HepG2 (cell line): Measurements from ENCODE around the gene PNKP. TPM values are rescaled to one million over a fixed set of nuclear protein-coding genes. Genes with fewer than 3 reads are reported as not detected.
A peak's percentile ranks its signal among the peaks of the same experiment; 100 is the strongest.

Source experiments
- ATAC-seq: fragments of 200-7000 bp; cut with Tn5 transposase; 3 replicates; pipeline ENCODE4 v1.9.1; 2020; ENCODE audit warnings: mild to moderate bottlenecking, moderate library complexity
- BruUV-seq: library from RNA; stranded (reverse); fragments of 400-500 nt; replicated peaks from 2 replicates; lab custom pipeline; 2021; lab: Mats Ljungman, UMichigan
- CTCF ChIA-PET: fragments of 300-600 bp; formaldehyde crosslinking; extraction: SDS; loops from one replicate; lab custom pipeline; 2021; ENCODE audit warnings: low total read pairs, inconsistent platforms, low intra/inter-chr PET ratio; lab: Yijun Ruan, JAX
- POLR2A ChIA-PET: fragments of 350-600 bp; sonication (Branson Sonifier 250); formaldehyde crosslinking; loops from one replicate; lab custom pipeline; 2020; ENCODE audit warnings: antibody characterized with exemption, inconsistent platforms; lab: Yijun Ruan, JAX
- DNase-seq: peaks from one replicate; pipeline ENCODE4 v3.0.0-alpha.2; 2015; ENCODE audit warnings: low spot score
- FAIRE-seq: peaks from 3 replicates; lab custom pipeline; 2011; peaks lifted over from hg19 to GRCh38; lab: Jason Lieb, UNC
- H2AFZ ChIP-seq: one replicate; pipeline ENCODE4 v1.6.1; 2011; ENCODE audit warnings: low read length, inconsistent platforms
- H3K27ac ChIP-seq: fragments of 300-600 bp; 3 replicates; pipeline ENCODE4 v1.8.0; 2011; ENCODE audit warnings: mixed run types, mild to moderate bottlenecking, mixed read lengths, low read length, inconsistent platforms; ENCODE audit not compliant: insufficient read depth; ENCODE audit errors: extremely low read length
- H3K27me3 ChIP-seq, 2 experiments: fragments of 200-600 bp in 1 of 2; 2 replicates in 1 of 2; 3 replicates in 1 of 2; pipeline versions ENCODE4 v1.6.0 to v1.8.0; 2011; ENCODE audit warnings: low read length in 2 of 2, mild to moderate bottlenecking in 2 of 2, moderate library complexity in 2 of 2, inconsistent platforms in 1 of 2; ENCODE audit not compliant: insufficient read depth in 2 of 2, control insufficient read depth in 1 of 2
- H3K36me3 ChIP-seq, 2 experiments: fragments of 200-600 bp in 1 of 2; replicated peaks in 1 of 2; 2 replicates in 1 of 2; 3 replicates in 1 of 2; pipeline versions ENCODE4 v1.5.1 to v1.8.0; 2011; ENCODE audit warnings: low read length in 2 of 2, inconsistent platforms in 1 of 2; ENCODE audit not compliant: insufficient read depth in 2 of 2, control insufficient read depth in 1 of 2
- H3K4me1 ChIP-seq: 2 replicates; pipeline ENCODE4 v1.5.1; 2012; ENCODE audit warnings: low read length, inconsistent platforms; ENCODE audit not compliant: insufficient read depth
- H3K4me2 ChIP-seq: 2 replicates; pipeline ENCODE4 v1.6.0; 2011; ENCODE audit warnings: low read depth, low read length, inconsistent platforms
- H3K4me3 ChIP-seq, 3 experiments: fragments of 200-600 bp in 1 of 3; sonication (generic), shearing (Covaris generic) in 1 of 3; replicated peaks in 1 of 3; 2 replicates each; pipeline ENCODE4 v1.5.1; 2011 to 2016; ENCODE audit warnings: low read length in 3 of 3, inconsistent platforms in 2 of 3, low read depth in 2 of 3, mild to moderate bottlenecking in 2 of 3, control low read depth in 1 of 3, mixed read lengths in 1 of 3; ENCODE audit not compliant: insufficient read depth in 1 of 3
- H3K79me2 ChIP-seq: one replicate; pipeline ENCODE4 v1.6.1; 2011; ENCODE audit warnings: low read length, inconsistent platforms; ENCODE audit not compliant: insufficient read depth
- H3K9ac ChIP-seq: 2 replicates; pipeline ENCODE4 v1.6.0; 2011; ENCODE audit warnings: mild to moderate bottlenecking, low read depth, low read length, inconsistent platforms; ENCODE audit not compliant: insufficient read depth
- H3K9me3 ChIP-seq: 2 replicates; pipeline ENCODE4 v1.5.1; 2012; ENCODE audit warnings: mild to moderate bottlenecking, low read length
- H4K20me1 ChIP-seq: 2 replicates; pipeline ENCODE4 v1.6.0; 2011; ENCODE audit warnings: inconsistent platforms, mild to moderate bottlenecking, low read length, moderate library complexity; ENCODE audit not compliant: insufficient read depth
- NR0B2 ChIP-seq: sonication (generic); formaldehyde crosslinking; IDR thresholded peaks from 2 replicates; pipeline ENCODE4 v1.4.0; 2020; ENCODE audit warnings: mild to moderate bottlenecking, missing genetic modification reagents
- POLR2A ChIP-seq, 2 experiments: IDR thresholded peaks; 2 replicates each; pipeline ENCODE4 v1.6.1; 2011; ENCODE audit warnings: low read depth in 2 of 2, low read length in 2 of 2, mild to moderate bottlenecking in 1 of 2, moderate library complexity in 1 of 2; ENCODE audit not compliant: insufficient read depth in 1 of 2
- POLR2AphosphoS5 ChIP-seq: IDR thresholded peaks from 2 replicates; pipeline ENCODE4 v1.6.1; 2012; ENCODE audit warnings: low read depth, low read length
- RBFOX2 ChIP-seq: fragments of 200-400 bp; formaldehyde crosslinking; IDR thresholded peaks from 2 replicates; pipeline ENCODE4 v1.6.1; 2017; ENCODE audit warnings: low read depth, mild to moderate bottlenecking, low read length
- ZBTB2 ChIP-seq: sonication (generic); formaldehyde crosslinking; IDR thresholded peaks from 2 replicates; pipeline ENCODE4 v1.8.0; 2022; ENCODE audit warnings: low read depth, missing genetic modification reagents
- ZBTB37 ChIP-seq: sonication (generic); formaldehyde crosslinking; IDR thresholded peaks from 2 replicates; pipeline ENCODE4 v1.4.0; 2020; ENCODE audit warnings: mild to moderate bottlenecking, missing genetic modification reagents
- ZNF18 ChIP-seq: sonication (generic); formaldehyde crosslinking; IDR thresholded peaks from 2 replicates; pipeline ENCODE4 v1.8.0; 2022; ENCODE audit warnings: mild to moderate bottlenecking, missing genetic modification reagents; ENCODE audit not compliant: insufficient replicate concordance
- ZNF574 ChIP-seq: sonication (generic); formaldehyde crosslinking; IDR thresholded peaks from 2 replicates; pipeline ENCODE4 v1.4.0; 2020; ENCODE audit warnings: missing genetic modification reagents
- ZNF749 ChIP-seq: sonication (generic); formaldehyde crosslinking; IDR thresholded peaks from 2 replicates; pipeline ENCODE4 v1.8.0; 2022; ENCODE audit warnings: mild to moderate bottlenecking, missing genetic modification reagents, moderate library complexity, borderline replicate concordance
- WGBS: methylation state at CpG from one replicate; pipeline ENCODE4 v1.1.6; 2017; ENCODE audit warnings: low lambda C conversion rate; 5-methylcytosine and 5-hydroxymethylcytosine counted together
- in situ Hi-C: cut with HindIII; loops from 2 replicates; pipeline ENCODE4 v1.10.0; 2017; ENCODE audit warnings: low pct_unique_long_range_greater_than_20kb; ENCODE audit not compliant: extremely low pct_ligation_motif_present
- intact Hi-C: fragments of 100-400 bp; cut with micrococcal nuclease; formaldehyde crosslinking; loops from one replicate; pipeline ENCODE4 v1.10.0; 2022; ENCODE audit not compliant: unreplicated experiment
- polyA plus RNA-seq, 8 experiments: library from polyadenylated mRNA; depleted of rRNA in 3 of 8; stranded (reverse) in 7 of 8; unstranded in 1 of 8; fragments of >200 nt; fragmentation: Illumina TruSeq in 4 of 8; extraction: Trizol in 4 of 8; gene quantifications; 2 replicates each; pipeline versions ENCODE4 v1.2.1 to v1.2.3, GENCODE V29; 2011 to 2016; ENCODE audit warnings: low read depth in 4 of 8, missing spikeins in 1 of 8, mixed read lengths in 1 of 8; ENCODE audit not compliant: insufficient read depth in 1 of 8
- total RNA-seq, 5 experiments: library from RNA; depleted of rRNA; stranded (reverse); fragments of >200 nt; fragmentation: Illumina TruSeq; extraction: Trizol; gene quantifications; 2 replicates each; pipeline ENCODE4 v1.2.3, GENCODE V29; 2016; ENCODE audit warnings: low read depth in 1 of 5

Gene PNKP
- total and polyA plus RNA-seq, 2 of the 13 experiments (the other 11 are each of a cell fraction or from before 2014, with no cell fraction given): 12.7 to 27.1 TPM

GRCh38 chr19:49858088-49858985 is 9.0 kb downstream of the PNKP start:
- Histone ChIP-seq H3K27ac (no peak overlapping the region), H3K4me3 (no peak overlapping the region), H4K20me1 (peaks cover 8% of the 10 kb centered on the region), H3K9ac (no peak overlapping the region), H3K4me1 (peaks cover 6% of the 10 kb centered on the region; the same call in 1 of the 2 replicates), H2AFZ (no peak overlapping the region), H3K36me3 (peaks cover 37 to 70% of the 10 kb centered on the region in 2 experiments), H3K9me3 (no peaks in the 10 kb centered on the region), H3K27me3 (no peaks in the 10 kb centered on the region), H3K4me2 (no peak overlapping the region), H3K79me2 (peaks cover 10% of the 10 kb centered on the region)
- no TSS peak for BruUV-seq
- POLR2A ChIA-PET: interaction anchor here (1.1 to 1.8 kb wide), 3 partner anchors 11 to 48 kb away, joined by 4 to 6 read pairs (median 5); partner anchors contain the start of gene AKT1S1
- FAIRE-seq (no peak), ATAC-seq (no peak), DNase-seq (no peak)
- intact Hi-C loops (no loop called here), in situ Hi-C loops (no loop called here)
- CTCF ChIA-PET: no interaction called here
- 94% methylated on average over 13 of the region's 37 CpGs for WGBS
- no peak for TF ChIP-seq ZBTB2 (CRISPR knock-in tag)
- no peak for TF ChIP-seq ZNF574 (CRISPR knock-in tag)
- no peak for TF ChIP-seq ZNF18 (CRISPR knock-in tag)
- peak in 1 of 2 experiments; percentile 52; a peak in 2 of 4 replicates for TF ChIP-seq POLR2A (IDR thresholded peaks at IDR 0.05; ENCODE audit: insufficient read depth in 1 of 2, low read depth in 2 of 2, low read length in 2 of 2)
- peak; percentile 81 for TF ChIP-seq RBFOX2
- no peak for TF ChIP-seq NR0B2 (CRISPR knock-in tag)
- no peak for TF ChIP-seq ZBTB37 (CRISPR knock-in tag)
- no peak for TF ChIP-seq ZNF749 (CRISPR knock-in tag)
- peak; percentile 13 for TF ChIP-seq POLR2AphosphoS5
